ENCODE data around the gene SRBD1.

SRBD1 gene

GRCh38 chr2:45543257-45543656 is 67.8 kb downstream of the SRBD1 start:
- DNase-seq: no peak

- DNase-seq: no peak
Measured at GRCh38 chr2:45542013-45542412, 69.1 kb downstream of the SRBD1 start.

GRCh38 chr2:45541450-45541849 is 69.6 kb downstream of the SRBD1 start:
- no peak for DNase-seq

- no peak for DNase-seq
Measured at GRCh38 chr2:45540942-45541341, 70.1 kb downstream of the SRBD1 start.

- no peak for DNase-seq
Measured at GRCh38 chr2:45533771-45534170, 77.3 kb downstream of the SRBD1 start.

- peak; percentile 84 for DNase-seq
Measured at GRCh38 chr2:45532181-45532580, 78.9 kb downstream of the SRBD1 start.

- DNase-seq: no peak
Measured at GRCh38 chr2:45524016-45524415, 87.1 kb downstream of the SRBD1 start.

GRCh38 chr2:45518546-45518945 is 92.5 kb downstream of the SRBD1 start:
- DNase-seq: no peak

GRCh38 chr2:45510701-45511420 is 100.2 kb downstream of the SRBD1 start:
- DNase-seq: no peak

GRCh38 chr2:45506756-45507155 is 104.3 kb downstream of the SRBD1 start:
- DNase-seq: no peak

GRCh38 chr2:45505138-45505537 is 105.9 kb downstream of the SRBD1 start:
- no peak for DNase-seq

GRCh38 chr2:45498661-45499550 is 112.2 kb downstream of the SRBD1 start:
- no peak for DNase-seq

GRCh38 chr2:45497355-45497754 is 113.7 kb downstream of the SRBD1 start:
- DNase-seq: no peak

- no peak for DNase-seq
Measured at GRCh38 chr2:45496869-45497268, 114.2 kb downstream of the SRBD1 start.

GRCh38 chr2:45494978-45495293 is 116.1 kb downstream of the SRBD1 start:
- DNase-seq: no peak

- DNase-seq: peak; percentile 30
Measured at GRCh38 chr2:45494275-45494977, 116.6 kb downstream of the SRBD1 start.

- no peak for DNase-seq
Measured at GRCh38 chr2:45484965-45485364, 126.1 kb downstream of the SRBD1 start.

- DNase-seq: no peak
Measured at GRCh38 chr2:45483997-45484396, 127.1 kb downstream of the SRBD1 start.

GRCh38 chr2:45477546-45477945 is 133.5 kb downstream of the SRBD1 start:
- no peak for DNase-seq

GRCh38 chr2:45470531-45470930 is 140.5 kb downstream of the SRBD1 start:
- DNase-seq: no peak

GRCh38 chr2:45469314-45470099 is 141.6 kb downstream of the SRBD1 start:
- DNase-seq: no peak

- DNase-seq: no peak
Measured at GRCh38 chr2:45468279-45468678, 142.8 kb downstream of the SRBD1 start.

- DNase-seq: no peak
Measured at GRCh38 chr2:45466053-45466452, 145.0 kb downstream of the SRBD1 start.
